Measurements from ENCODE around the gene ANKFN1. TPM values are rescaled to one million over a fixed set of nuclear protein-coding genes. Genes with fewer than 3 reads are reported as not detected.

Gene ANKFN1
- total and polyA plus RNA-seq, 8 donors: 0.05 to 0.20 (median 0.12) TPM; not detected in 4

GRCh38 chr17:56528696-56529095 is 375.4 kb downstream of the ANKFN1 start:
- FAIRE-seq: no peak
- no peak overlapping the region for H3K27ac ChIP-seq
- WGBS, 2 donors: 35 to 38% methylated on average over 2 of the region's 2 CpGs
- no peaks in the 10 kb centered on the region for H3K9me3 ChIP-seq
- H3K4me3 ChIP-seq: no peak overlapping the region
- no peak for ATAC-seq
- intact Hi-C loops (cut with DNase I): no loop called here
- H3K36me3 ChIP-seq: no peaks in the 10 kb centered on the region
- H3K4me1 ChIP-seq: no peaks in the 10 kb centered on the region
- no peak for DNase-seq
- TF ChIP-seq CTCF (IDR thresholded peaks at IDR 0.05): no peak
- peaks cover 0 to 7% (median 0%) of the 10 kb centered on the region in 4 donors for H3K27me3 ChIP-seq

GRCh38 chr17:56532926-56533325 is 379.7 kb downstream of the ANKFN1 start:
- FAIRE-seq: no peak
- intact Hi-C loops (cut with DNase I): no loop called here

GRCh38 chr17:56536766-56537165 is 383.5 kb downstream of the ANKFN1 start:
- no peaks in the 10 kb centered on the region for H3K4me1 ChIP-seq
- FAIRE-seq (no peak), DNase-seq (no peak), ATAC-seq (no peak)
- no peaks in the 10 kb centered on the region for H3K36me3 ChIP-seq
- 43 to 53% methylated on average over 1 of the region's 1 CpG for WGBS, 2 donors
- TF ChIP-seq CTCF (IDR thresholded peaks at IDR 0.05): no peak
- intact Hi-C loops (cut with DNase I): no loop called here
- no peak overlapping the region for H3K4me3 ChIP-seq
- no peak overlapping the region for H3K27ac ChIP-seq
- no peaks in the 10 kb centered on the region for H3K9me3 ChIP-seq
- no peaks in the 10 kb centered on the region for H3K27me3 ChIP-seq

More at GRCh38 chr17:56532926-56533325, 379.7 kb downstream of the ANKFN1 start:
- no peak for DNase-seq
- Histone ChIP-seq H3K4me1 (no peaks in the 10 kb centered on the region), H3K27me3 (no peaks in the 10 kb centered on the region), H3K9me3 (no peaks in the 10 kb centered on the region), H3K36me3 (no peaks in the 10 kb centered on the region), H3K27ac (no peak overlapping the region), H3K4me3 (no peak overlapping the region)
- no peak for ATAC-seq
- TF ChIP-seq CTCF (IDR thresholded peaks at IDR 0.05): no peak
- 53 to 73% methylated on average over 5 of the region's 5 CpGs for WGBS, 2 donors

GRCh38 chr17:56540836-56541235 is 387.6 kb downstream of the ANKFN1 start:
- no peaks in the 10 kb centered on the region for H3K9me3 ChIP-seq
- FAIRE-seq (no peak), DNase-seq (no peak), ATAC-seq (no peak)
- no peak for TF ChIP-seq CTCF (IDR thresholded peaks at IDR 0.05)
- H3K27me3 ChIP-seq: no peaks in the 10 kb centered on the region
- intact Hi-C loops (cut with DNase I): no loop called here
- H3K4me1 ChIP-seq: no peaks in the 10 kb centered on the region
- no peaks in the 10 kb centered on the region for H3K36me3 ChIP-seq
- H3K27ac ChIP-seq: no peak overlapping the region
- no peak overlapping the region for H3K4me3 ChIP-seq
- WGBS, 2 donors: 30 to 31% methylated on average over 5 of the region's 5 CpGs

GRCh38 chr17:56543280-56543679 is 390.0 kb downstream of the ANKFN1 start:
- H3K4me3 ChIP-seq: no peak overlapping the region
- 31% methylated on average over 3 of the region's 3 CpGs for WGBS, 2 donors
- FAIRE-seq: no peak
- no peak for TF ChIP-seq CTCF (IDR thresholded peaks at IDR 0.05)
- no peaks in the 10 kb centered on the region for H3K9me3 ChIP-seq
- no peak for ATAC-seq
- no peak overlapping the region for H3K27ac ChIP-seq
- no peaks in the 10 kb centered on the region for H3K4me1 ChIP-seq
- no peak for DNase-seq
- no peaks in the 10 kb centered on the region for H3K27me3 ChIP-seq
- H3K36me3 ChIP-seq: no peaks in the 10 kb centered on the region
- intact Hi-C loops (cut with DNase I): no loop called here
